GM21619 (cell line): ENCODE measurements around the gene LCMT1.
"Not testable (repeated sequence)": the region's sequence is repeated elsewhere in the genome, so short reads cannot be mapped to it uniquely, and the experiment has no call there.

Experiments used
- ATAC-seq: cut with Tn5 transposase; IDR thresholded peaks from one replicate; pipeline ENCODE4 v1.9.1; 2021; ENCODE audit not compliant: unreplicated experiment

LCMT1 gene

DNA sequence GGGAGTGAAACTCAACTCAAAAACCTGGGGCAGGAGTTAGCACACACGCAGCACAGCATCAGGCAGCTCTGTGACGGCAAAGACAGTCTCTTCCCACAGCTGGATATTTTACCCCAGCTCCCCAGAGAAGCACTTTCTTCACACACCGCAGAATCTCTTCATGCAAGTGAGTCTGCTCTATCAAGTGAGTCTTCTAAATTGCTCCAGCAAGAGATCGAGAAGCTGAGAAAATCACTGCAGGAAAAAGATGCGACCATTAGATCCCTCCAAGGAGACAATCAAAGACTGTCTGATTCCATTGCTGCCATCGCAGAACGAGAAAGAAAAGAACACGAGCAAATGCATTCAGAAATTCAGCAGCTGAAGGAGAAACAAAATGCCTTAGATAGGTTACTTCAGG lies 16.9 kb upstream of the LCMT1 start:
- no peak for ATAC-seq

- ATAC-seq = no peak
These were observed 15.9 kb upstream of the LCMT1 start for GRCh38 chr16:25095636-25096035.

DNA sequence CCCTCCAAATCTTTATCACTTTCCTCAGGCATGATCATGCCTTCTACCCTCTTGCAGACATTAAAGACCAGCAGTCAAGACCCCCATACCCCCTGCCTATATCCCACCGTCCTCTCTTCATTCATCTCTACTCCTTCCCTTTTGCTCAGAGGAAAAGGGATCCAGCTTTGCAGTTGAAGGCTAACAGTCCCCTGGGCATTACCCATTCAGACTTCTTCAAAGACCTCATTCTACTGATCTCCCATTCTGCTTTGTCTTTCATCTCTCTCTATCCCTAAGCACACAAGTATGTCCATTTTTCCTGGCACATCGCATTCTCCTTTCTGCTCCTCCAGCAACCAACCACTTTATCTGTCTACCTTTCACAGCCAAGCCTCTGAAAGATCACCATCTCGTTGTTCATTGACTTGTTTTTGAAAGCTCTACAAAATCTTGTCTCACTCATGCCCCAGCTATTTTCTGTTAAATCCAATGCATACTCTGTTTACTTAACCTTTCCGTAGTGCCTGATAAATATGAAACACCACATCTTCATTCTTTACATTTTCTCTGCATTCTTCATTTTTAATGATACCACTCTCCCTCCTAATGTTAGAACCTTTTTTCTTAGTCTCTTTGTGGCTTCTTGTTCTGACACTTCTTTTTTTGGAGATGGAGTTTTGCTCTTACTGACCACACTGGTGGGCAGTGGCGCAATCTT lies 14.1 kb upstream of the LCMT1 start:
- no peak for ATAC-seq

DNA sequence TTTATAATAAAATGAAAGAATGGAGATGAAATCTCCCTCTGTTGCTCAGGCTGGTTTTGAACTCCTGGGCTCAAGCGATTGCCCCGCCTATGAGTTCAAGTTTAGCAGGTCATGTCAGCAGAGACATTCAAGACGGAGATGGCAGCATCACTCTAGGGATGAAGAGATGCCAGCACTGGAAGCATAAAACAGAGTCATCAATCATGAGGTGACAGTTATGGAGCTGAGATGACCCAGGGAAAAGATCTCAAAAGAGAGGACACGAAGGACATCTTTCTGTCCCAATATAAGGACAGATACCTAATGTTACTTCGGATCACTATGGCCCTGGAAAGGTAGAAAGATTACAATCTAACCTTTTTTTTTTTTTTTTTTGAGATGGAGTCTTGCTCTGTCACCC lies 11.0 kb upstream of the LCMT1 start:
- no peak for ATAC-seq

- peak; percentile 43 for ATAC-seq
These were observed 4.7 kb upstream of the LCMT1 start for GRCh38 chr16:25106567-25107465.

DNA sequence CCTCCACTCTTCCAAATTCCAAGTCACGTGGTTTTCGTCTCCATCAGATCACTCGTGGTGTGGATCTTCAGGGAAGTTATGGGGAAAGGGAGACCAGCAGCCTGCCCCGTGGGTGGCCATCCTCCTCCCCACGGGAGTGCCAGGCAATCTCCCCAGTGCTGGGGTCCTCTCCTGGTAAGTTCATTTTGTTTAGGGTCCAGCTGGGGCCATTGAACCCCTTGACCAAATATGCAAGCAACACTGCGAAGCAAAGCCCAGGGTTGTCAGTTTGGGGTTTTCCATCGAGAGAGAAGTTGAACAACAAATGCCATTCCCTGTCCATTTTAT lies 4.1 kb upstream of the LCMT1 start:
- no peak for ATAC-seq

GRCh38 chr16:25108054-25108453 lies 3.5 kb upstream of the LCMT1 start:
- no peak for ATAC-seq

- no peak for ATAC-seq
These were observed 1.9 kb upstream of the LCMT1 start for GRCh38 chr16:25109643-25110042.

GRCh38 chr16:25110387-25110947 lies 1.1 kb upstream of the LCMT1 start:
- no peak for ATAC-seq

DNA sequence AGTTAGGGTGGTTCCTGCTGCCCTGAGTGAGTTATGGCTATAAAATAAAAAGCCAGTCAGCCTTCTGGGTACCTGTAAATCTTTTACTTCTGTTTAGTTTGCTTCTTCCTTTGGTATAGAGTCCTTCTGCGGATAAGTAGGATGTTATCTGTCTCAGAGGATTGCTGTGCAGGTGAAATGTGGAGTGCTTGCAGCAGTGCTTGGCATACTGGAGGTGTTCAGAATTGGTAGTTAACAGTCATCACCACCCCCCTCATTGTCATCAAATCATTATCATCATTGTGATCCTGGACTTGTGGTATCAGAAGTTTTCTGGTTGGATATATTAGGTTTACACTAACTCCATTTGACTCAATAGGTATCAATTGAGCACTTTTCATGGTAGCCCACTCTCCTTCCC lies 2.6 kb downstream of the LCMT1 start:
- no peak for ATAC-seq

GRCh38 chr16:25118851-25119578 lies 7.5 kb downstream of the LCMT1 start:
- ATAC-seq = no peak

DNA sequence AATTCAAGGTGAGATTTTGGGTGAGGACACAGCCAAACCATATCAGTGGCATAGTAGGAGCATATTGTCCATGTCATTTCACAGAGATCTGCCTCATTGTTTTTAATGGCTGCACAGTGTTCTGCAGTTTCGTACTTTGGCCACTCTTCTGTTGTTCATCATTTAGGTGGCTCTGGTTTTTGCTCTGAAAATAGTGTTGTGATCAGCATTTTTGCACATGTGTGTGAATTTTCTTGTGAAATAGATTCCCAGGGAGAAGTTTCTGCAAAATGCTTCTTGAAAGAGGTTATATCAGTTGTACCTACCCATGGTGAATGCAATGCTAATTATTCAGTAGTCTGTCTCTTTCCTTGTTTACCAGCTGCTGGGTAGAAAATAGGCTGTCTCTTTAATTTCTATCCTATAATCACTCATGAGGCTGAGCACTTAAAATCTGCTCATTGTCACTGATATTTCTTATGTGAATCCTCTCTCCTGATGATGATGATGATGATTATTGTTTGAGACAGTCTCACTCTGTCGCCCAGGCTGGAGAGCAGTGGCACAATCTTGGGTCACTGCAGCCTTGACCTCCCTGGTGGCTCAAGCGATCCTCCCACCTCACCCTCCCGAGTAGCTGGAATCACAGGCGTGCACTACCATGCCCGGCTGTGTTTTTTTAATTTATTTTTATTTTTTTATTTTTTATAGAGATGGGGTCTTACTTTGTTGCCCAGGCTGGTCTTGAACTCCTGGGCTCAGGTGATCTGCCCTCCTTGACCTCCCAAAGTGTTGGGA lies 10.5 kb downstream of the LCMT1 start:
- ATAC-seq = no peak

DNA sequence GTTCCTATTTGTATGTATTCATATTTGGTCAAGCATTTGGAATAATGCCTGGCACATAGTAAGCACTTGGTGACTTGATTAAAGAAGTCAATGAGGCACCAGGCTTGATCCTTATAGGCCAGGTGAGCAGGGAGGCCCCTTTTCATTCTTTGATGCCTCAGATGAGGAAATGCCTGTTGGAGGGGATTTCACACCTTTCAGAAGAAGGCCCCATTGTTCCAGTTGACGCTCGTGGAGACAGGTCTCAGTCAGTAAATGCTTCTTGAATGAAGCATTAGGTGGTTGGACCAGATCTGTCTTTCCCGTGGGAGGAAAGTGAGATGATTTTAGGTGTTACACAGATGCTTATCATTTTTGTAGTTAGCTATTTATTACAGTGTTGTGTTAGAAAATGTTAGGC lies 13.0 kb downstream of the LCMT1 start:
- no peak for ATAC-seq

- ATAC-seq = not testable (repeated sequence)
These were observed 14.6 kb downstream of the LCMT1 start for GRCh38 chr16:25126086-25126666.

DNA sequence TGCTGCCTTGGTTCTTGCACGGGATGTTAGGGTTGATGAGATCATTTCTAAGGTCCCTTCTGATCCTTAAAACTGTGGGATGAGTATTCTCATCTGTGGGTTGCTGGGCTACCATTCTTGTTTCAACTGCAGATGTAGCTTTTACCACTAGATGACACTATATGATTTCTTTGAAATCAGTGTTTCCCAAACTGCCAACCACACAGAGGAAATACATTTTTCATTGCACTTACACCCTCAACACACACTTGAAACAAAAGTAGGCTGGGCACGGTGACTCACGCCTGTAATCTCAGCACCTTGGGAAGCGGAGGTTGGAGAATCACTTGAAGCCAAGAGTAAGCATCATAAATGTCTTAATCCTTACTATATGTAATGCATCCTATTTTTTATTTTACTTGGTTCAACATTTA lies 15.3 kb downstream of the LCMT1 start:
- no peak for ATAC-seq

DNA sequence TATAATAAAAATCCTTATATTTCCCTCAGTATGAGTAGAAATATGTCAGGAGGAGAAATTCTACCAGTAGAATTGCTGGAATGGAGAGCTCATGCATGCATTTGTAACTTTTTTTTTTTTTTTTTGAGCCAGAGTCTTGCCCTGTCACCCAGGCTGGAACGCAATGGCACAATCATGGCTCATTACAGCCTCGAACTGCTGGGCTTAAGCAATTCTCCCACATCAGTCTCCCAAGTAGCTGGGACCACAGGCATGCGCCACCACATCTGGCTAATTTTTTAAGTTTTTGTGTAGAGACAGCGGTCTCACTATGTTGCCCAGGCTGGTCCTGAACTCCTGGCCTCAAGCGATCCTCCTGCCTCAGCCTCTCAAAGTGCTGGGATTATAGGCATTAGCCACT lies 21.2 kb downstream of the LCMT1 start:
- ATAC-seq = not testable (repeated sequence)

- no peak for ATAC-seq
These were observed 22.7 kb downstream of the LCMT1 start for GRCh38 chr16:25134166-25134700.

DNA sequence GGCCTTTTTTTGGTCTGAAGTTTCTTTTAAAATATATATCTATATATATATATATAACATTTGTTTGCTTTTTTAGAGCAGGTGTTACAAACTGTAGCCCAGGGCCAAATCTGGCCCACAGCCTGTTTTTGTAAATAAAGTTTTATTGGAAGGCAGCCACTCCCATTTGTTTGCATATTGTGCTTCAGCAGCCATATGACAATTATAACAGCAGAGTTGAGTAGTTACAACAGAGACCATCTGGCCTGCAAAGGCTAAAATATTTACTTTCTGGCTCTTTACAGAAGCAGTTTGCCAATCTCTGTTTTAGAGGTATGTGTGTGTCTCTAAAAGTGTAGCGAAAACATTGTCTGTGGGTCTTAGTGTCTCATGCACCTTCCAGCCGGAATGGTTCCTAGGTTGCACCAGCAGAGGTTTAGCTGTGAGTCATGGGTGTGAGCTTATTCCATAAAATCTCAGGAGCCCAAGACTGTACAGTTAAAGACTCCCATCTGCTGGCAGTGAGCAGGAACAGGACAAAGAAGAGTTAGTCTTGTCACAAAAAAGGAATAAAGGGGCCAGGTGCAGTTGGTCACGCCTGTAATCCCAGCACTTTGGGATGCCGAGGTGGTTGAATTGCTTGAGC lies 23.8 kb downstream of the LCMT1 start:
- no peak for ATAC-seq

DNA sequence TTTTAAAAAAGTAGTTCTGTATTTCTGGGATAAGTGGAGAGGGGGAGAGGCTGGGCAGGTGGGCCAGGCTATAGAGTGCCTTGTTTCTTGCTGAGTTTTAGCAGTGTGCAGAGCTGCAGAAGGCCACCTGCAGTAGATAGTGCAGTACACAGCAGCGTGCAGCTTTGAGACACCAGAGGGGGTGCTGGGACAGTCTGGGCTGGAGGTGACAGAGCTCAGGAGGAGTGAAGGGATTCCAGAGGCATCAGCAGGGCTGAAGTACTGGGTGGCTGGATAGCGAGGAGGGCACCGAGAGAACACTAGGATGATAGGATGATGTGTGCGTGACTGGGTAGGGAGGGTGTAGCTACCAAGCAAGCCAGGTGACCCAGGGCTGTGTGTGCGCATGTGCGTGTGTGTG lies 26.6 kb downstream of the LCMT1 start:
- ATAC-seq = no peak

- ATAC-seq = no peak
These were observed 28.9 kb downstream of the LCMT1 start for GRCh38 chr16:25140459-25140858.
